ENCODE measurements around the gene LCN9. TPM values are rescaled to one million over a fixed set of nuclear protein-coding genes. Genes with fewer than 3 reads are reported as not detected.

The LCN9 gene
- total RNA-seq, 1 donor from 2014 or later = not detected

DNA sequence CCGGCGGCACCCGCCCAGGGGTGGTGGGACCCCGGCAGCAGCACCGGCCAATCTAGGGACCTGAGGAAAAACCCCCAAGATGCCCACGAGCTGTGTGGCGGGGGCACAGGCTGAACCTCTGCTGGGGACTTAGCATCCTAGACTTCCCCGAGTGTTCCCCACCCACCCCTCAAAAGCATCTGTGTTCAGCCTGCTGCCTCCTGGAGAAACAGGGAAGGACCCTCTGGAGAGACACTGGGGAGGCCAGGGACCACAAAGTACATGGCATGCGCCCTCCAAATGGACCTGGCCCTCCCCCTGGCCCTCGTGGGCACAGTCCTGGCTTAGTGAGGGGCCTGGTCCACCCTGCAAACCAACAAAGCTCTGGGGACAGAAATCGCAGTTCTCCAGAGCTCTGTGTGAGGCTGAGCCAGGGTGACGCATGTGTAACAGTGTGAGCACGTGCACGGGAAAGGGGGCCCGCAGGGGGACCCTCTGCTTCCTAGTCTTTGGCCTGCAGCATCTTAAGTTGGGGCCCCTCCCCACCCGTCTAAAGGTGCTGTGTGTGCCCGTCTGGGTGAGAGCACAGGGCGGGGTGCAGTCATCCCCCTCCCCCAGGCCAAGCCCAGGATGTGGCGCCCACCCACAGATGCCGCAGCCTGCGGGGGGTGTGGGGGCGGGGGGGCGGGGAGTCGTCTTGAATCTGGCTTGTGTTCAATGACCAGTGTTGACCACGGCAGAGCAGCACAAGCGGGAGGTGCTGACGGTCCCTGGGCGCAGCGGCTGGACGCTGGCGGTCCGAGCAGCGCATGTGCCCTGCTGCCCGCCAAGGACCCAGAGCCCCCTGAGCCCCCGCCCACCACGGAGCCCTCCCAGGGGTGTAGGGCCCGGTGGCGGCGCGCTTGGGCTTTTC lies 38.2 kb downstream of the LCN9 start:
- TF ChIP-seq, protein P1, sequence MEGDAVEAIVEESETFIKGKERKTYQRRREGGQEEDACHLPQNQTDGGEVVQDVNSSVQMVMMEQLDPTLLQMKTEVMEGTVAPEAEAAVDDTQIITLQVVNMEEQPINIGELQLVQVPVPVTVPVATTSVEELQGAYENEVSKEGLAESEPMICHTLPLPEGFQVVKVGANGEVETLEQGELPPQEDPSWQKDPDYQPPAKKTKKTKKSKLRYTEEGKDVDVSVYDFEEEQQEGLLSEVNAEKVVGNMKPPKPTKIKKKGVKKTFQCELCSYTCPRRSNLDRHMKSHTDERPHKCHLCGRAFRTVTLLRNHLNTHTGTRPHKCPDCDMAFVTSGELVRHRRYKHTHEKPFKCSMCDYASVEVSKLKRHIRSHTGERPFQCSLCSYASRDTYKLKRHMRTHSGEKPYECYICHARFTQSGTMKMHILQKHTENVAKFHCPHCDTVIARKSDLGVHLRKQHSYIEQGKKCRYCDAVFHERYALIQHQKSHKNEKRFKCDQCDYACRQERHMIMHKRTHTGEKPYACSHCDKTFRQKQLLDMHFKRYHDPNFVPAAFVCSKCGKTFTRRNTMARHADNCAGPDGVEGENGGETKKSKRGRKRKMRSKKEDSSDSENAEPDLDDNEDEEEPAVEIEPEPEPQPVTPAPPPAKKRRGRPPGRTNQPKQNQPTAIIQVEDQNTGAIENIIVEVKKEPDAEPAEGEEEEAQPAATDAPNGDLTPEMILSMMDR (IDR thresholded peaks at IDR 0.05) = no peak
- H3K27me3 ChIP-seq (ENCODE audit: low read depth) = peaks cover 55% of the 10 kb centered on the region
- intact Hi-C loops (cut with DNase I) = no loop called here
- H3K4me1 ChIP-seq = peaks cover 12% of the 10 kb centered on the region
- H3K4me3 ChIP-seq = no peak overlapping the region
- H3K9me3 ChIP-seq = no peaks in the 10 kb centered on the region
- ATAC-seq = no peak
- H3K36me3 ChIP-seq = no peaks in the 10 kb centered on the region
- no peak for DNase-seq
- no peak overlapping the region for H3K27ac ChIP-seq

DNA sequence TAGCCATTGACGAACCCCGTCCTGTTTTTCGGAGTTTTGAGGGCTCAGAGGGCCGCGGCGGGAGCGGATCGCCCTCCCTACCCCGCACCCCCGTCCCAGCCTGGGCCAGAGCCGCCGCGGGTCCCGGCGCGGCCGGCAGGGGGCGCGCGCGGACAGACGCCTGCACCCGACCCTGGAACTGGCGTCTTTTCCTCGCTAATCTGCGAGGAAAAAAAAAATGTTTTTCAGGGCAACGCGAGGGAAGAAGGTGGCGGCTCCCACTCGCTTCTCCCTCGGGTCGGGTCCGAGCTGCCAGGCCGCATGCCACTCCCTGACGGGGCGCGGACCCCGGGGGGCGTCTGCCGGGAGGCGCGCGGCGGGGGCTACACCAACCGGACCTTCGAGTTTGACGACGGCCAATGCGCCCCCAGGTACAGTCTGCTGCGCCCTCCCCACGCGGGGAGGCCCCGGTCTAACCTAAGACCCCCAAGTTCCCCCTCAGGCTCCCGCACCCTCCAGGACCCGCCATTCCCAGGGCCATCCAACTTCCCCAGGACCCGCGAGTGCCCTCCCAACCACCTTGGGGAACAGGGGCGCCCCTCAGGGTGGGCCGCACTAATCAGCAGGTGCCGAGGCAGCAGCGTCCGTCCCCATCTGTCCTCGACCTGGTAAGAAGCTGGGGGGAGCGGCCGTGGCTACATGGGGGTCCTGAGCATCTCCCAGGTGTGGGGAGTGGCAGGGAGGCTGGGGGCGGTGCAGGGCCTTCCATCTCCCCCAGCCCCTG lies 39.0 kb downstream of the LCN9 start, which contains the start of gene KCNT1:
Gene KCNT1 (plus strand): TSS at position 227 of the 763 bp plus-strand sequence. CDS start 74 bp downstream, at position 301.
- H3K27me3 ChIP-seq (ENCODE audit: low read depth) = peaks cover 62% of the 10 kb centered on the region
- TF ChIP-seq, protein P1 (IDR thresholded peaks at IDR 0.05) = peak; percentile 91
- no peak for DNase-seq
- no peak within 1 kb of the TSS for H3K27ac ChIP-seq
- intact Hi-C loops (cut with DNase I) = no loop called here
- no peaks in the 10 kb centered on the region for H3K36me3 ChIP-seq
- peak; percentile 58 to 62 for ATAC-seq
- no peak within 1 kb of the TSS for H3K4me3 ChIP-seq
- no peaks in the 10 kb centered on the region for H3K9me3 ChIP-seq
- H3K4me1 ChIP-seq = peaks cover 12% of the 10 kb centered on the region

DNA sequence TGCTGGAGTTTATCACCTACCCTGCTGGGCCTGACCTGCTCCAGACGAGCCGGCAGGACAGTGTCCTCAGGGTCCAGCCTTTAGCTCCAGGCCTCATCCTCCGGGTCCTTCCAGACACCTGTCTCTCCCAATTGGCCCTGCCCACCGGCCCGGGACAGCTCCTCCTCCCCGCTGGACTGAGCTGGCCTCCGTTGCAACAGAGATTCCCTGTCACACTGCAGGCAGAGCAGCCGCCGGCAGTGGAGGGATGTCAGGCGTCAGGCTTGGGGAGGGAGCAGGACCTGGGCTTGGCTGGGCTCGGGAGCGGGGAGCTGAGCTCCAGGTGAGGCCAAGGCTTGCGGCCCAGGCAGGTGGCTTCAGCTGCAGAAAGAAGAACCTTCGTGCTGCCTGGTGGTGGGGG lies 40.6 kb downstream of the LCN9 start:
- Histone ChIP-seq H3K9me3 (no peaks in the 10 kb centered on the region), H3K36me3 (no peaks in the 10 kb centered on the region), H3K27me3 (ENCODE audit: low read depth) (peaks cover 73% of the 10 kb centered on the region), H3K4me3 (no peak overlapping the region), H3K27ac (no peak overlapping the region), H3K4me1 (peaks cover 12% of the 10 kb centered on the region)
- intact Hi-C loops (cut with DNase I) = no loop called here
- TF ChIP-seq, protein P1 (IDR thresholded peaks at IDR 0.05) = no peak
- ATAC-seq (no peak), DNase-seq (no peak)

DNA sequence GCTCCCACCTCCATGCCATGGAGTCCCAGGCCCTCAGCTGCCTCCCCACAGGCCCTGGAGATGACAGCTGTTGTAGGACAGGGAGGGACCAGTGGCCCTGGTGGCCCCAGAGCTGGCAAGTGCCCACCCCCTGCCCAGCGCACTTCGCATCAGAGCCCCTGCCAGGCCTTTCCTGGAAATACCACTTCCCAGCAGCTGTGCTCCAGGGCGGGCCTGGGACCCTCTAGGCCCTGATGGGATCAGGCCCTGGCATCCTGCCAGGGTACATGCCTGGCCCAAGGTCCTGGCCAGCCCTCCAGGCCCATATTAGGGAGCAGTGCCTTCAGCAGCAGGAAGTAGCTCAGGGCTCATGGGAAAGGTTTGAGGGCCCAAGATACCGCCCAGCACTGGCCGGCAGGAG lies 41.4 kb downstream of the LCN9 start:
- Histone ChIP-seq H3K4me3 (no peak overlapping the region), H3K9me3 (no peaks in the 10 kb centered on the region), H3K27ac (no peak overlapping the region), H3K4me1 (peaks cover 12% of the 10 kb centered on the region), H3K36me3 (no peaks in the 10 kb centered on the region), H3K27me3 (ENCODE audit: low read depth) (peaks cover 73% of the 10 kb centered on the region)
- no peak for ATAC-seq
- intact Hi-C loops (cut with DNase I) = no loop called here
- TF ChIP-seq, protein P1 (IDR thresholded peaks at IDR 0.05) = no peak
- DNase-seq = no peak

DNA sequence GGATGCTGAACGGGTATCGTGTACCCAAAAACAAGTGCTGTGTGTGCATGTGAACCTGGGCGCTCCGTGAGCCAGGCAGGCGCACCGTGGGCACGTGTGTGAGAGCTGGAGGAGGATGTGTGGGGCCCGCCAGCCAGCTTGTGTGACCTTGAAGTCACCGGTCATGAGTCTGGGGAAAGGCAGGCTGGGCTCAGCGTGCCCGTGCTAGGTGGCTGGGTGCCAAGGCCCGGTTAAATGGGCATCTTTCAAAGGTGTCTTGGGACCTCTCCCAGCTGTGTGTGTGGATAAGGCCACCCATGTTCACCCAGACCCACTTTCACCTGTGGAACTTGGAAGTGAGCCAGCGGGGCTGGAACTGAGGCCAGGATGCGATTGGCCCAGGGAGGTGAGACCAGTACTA lies 42.3 kb downstream of the LCN9 start:
- Histone ChIP-seq H3K4me3 (no peak overlapping the region), H3K9me3 (no peaks in the 10 kb centered on the region), H3K27ac (no peak overlapping the region), H3K36me3 (no peaks in the 10 kb centered on the region), H3K27me3 (ENCODE audit: low read depth) (peaks cover 73% of the 10 kb centered on the region), H3K4me1 (peaks cover 12% of the 10 kb centered on the region)
- TF ChIP-seq, protein P1 (IDR thresholded peaks at IDR 0.05) = no peak
- intact Hi-C loops (cut with DNase I) = no loop called here
- DNase-seq = no peak
- ATAC-seq = no peak
